C4-2B (cell line): Measurements from ENCODE around the gene RAD21L1.

Experiments used
- CTCF ChIP-seq: fragments of 450-650 bp; conservative IDR thresholded peaks from 2 replicates; pipeline ENCODE4 v1.5.1; 2017; ENCODE audit warnings: mild to moderate bottlenecking
- ZFX ChIP-seq: fragments of 450-650 bp; IDR thresholded peaks from 2 replicates; pipeline ENCODE4 v1.6.1; 2017

DNA sequence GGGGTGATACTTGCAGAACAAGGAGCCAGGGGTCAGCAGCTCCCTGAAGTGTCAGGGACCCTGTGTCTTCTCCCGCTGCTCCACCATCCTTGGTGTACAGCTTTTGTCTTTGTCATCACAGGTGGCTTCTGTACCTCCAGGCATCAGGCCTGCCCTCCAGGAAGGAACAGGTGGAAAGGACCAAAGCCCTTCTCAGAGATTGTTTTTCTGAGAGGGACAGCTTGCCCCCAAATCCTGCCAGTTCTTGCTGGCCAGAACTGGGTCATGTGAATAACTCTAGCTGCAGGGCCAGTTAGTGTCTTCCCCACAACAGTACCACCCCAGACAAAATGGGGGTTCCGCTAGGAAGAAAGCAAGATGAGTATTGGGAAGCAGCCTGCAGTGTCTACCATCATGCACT, 71.6 kb downstream of the RAD21L1 start:
- TF ChIP-seq CTCF = no peak
- no peak for TF ChIP-seq ZFX
